ENCODE results near the gene DENND2C.

Gene DENND2C

GRCh38 chr1:114547076-114547475 lies 122.8 kb downstream of the DENND2C start:
- no peak overlapping the region for H3K27ac ChIP-seq
- TF ChIP-seq ZFX (IDR thresholded peaks at IDR 0.05): no peak
- TF ChIP-seq, protein P1, sequence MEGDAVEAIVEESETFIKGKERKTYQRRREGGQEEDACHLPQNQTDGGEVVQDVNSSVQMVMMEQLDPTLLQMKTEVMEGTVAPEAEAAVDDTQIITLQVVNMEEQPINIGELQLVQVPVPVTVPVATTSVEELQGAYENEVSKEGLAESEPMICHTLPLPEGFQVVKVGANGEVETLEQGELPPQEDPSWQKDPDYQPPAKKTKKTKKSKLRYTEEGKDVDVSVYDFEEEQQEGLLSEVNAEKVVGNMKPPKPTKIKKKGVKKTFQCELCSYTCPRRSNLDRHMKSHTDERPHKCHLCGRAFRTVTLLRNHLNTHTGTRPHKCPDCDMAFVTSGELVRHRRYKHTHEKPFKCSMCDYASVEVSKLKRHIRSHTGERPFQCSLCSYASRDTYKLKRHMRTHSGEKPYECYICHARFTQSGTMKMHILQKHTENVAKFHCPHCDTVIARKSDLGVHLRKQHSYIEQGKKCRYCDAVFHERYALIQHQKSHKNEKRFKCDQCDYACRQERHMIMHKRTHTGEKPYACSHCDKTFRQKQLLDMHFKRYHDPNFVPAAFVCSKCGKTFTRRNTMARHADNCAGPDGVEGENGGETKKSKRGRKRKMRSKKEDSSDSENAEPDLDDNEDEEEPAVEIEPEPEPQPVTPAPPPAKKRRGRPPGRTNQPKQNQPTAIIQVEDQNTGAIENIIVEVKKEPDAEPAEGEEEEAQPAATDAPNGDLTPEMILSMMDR (conservative IDR thresholded peaks at IDR 0.05): no peak

GRCh38 chr1:114545796-114546195 lies 124.1 kb downstream of the DENND2C start:
- no peak overlapping the region for H3K27ac ChIP-seq
- no peak for TF ChIP-seq ZFX (IDR thresholded peaks at IDR 0.05)
- TF ChIP-seq, protein P1 (conservative IDR thresholded peaks at IDR 0.05): no peak

- TF ChIP-seq, protein P1 (conservative IDR thresholded peaks at IDR 0.05): no peak
- TF ChIP-seq ZFX (IDR thresholded peaks at IDR 0.05): no peak
These were observed 124.5 kb downstream of the DENND2C start for GRCh38 chr1:114545315-114545714.

GRCh38 chr1:114540821-114541220 lies 129.0 kb downstream of the DENND2C start:
- H3K27ac ChIP-seq: no peak overlapping the region
- TF ChIP-seq, protein P1 (conservative IDR thresholded peaks at IDR 0.05): no peak
- TF ChIP-seq ZFX (IDR thresholded peaks at IDR 0.05): no peak

More at GRCh38 chr1:114545315-114545714, 124.5 kb downstream of the DENND2C start:
- H3K27ac ChIP-seq: no peak overlapping the region

DNA sequence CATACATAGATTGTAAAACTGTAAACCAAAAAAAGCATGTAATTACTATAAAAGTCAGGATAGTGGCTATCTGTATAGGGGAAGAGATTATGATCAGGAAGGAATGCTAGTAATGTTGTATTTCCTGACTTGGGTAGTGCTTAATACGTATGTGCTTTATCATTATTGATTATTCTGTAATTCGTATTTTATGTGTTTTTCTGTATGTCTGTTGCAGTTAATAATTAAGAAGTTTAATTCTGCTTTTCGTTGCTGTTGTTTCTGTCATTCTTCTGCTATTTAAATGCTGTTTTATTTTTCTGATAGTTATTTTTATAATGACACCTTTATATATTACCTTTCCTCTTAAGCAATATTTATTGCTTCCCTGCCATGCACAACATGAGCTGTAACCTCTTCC lies 129.6 kb downstream of the DENND2C start:
- TF ChIP-seq, protein P1 (conservative IDR thresholded peaks at IDR 0.05): no peak
- no peak for TF ChIP-seq ZFX (IDR thresholded peaks at IDR 0.05)
- H3K27ac ChIP-seq: no peak overlapping the region

- H3K27ac ChIP-seq: no peak overlapping the region
- TF ChIP-seq, protein P1 (conservative IDR thresholded peaks at IDR 0.05): no peak
- no peak for TF ChIP-seq ZFX (IDR thresholded peaks at IDR 0.05)
These were observed 133.8 kb downstream of the DENND2C start for GRCh38 chr1:114536043-114536442.

DNA sequence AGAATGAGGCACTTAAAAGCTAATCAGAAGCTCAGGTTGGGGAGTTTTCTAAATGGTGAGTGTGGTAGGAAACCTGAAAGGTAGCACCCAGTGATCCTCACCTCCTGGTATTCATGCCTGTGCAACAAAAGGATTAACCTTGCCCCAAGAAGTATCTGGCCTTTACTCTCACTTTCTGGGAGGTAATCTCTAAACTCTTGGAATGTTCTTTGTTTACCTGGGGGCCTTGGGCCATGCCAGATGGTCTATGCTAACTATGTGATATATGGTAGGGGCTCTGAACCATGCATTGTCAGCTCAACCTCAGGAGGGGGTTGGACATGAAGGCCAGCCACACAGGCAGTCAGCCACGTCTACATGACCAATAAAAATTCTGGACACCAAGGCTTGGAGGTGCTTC lies 134.4 kb downstream of the DENND2C start:
- H3K27ac ChIP-seq: no peak overlapping the region
- TF ChIP-seq ZFX (IDR thresholded peaks at IDR 0.05): no peak
- TF ChIP-seq, protein P1 (conservative IDR thresholded peaks at IDR 0.05): no peak

Measured in C4-2B (cell line).